Neural cell (in vitro differentiated cells): ENCODE measurements around the gene PTH1R.

Experiments
- MXI1 ChIP-seq: fragments of 450-650 bp; conservative IDR thresholded peaks from 2 replicates; pipeline ENCODE4 v1.6.1; 2014; ENCODE audit warnings: antibody characterized with exemption, mild to moderate bottlenecking; ENCODE audit not compliant: poor library complexity, severe bottlenecking
- TAF1 ChIP-seq: IDR thresholded peaks from 2 replicates; pipeline ENCODE4 v1.6.1; 2012; ENCODE audit warnings: low read depth
- TF ChIP-seq, protein P1 (sequence below): fragments of 450-650 bp; IDR thresholded peaks from 2 replicates; pipeline ENCODE4 v1.5.1; 2014; ENCODE audit warnings: antibody characterized with exemption, mild to moderate bottlenecking, moderate library complexity; ENCODE audit not compliant: poor library complexity, severe bottlenecking

- TF ChIP-seq, protein P1, sequence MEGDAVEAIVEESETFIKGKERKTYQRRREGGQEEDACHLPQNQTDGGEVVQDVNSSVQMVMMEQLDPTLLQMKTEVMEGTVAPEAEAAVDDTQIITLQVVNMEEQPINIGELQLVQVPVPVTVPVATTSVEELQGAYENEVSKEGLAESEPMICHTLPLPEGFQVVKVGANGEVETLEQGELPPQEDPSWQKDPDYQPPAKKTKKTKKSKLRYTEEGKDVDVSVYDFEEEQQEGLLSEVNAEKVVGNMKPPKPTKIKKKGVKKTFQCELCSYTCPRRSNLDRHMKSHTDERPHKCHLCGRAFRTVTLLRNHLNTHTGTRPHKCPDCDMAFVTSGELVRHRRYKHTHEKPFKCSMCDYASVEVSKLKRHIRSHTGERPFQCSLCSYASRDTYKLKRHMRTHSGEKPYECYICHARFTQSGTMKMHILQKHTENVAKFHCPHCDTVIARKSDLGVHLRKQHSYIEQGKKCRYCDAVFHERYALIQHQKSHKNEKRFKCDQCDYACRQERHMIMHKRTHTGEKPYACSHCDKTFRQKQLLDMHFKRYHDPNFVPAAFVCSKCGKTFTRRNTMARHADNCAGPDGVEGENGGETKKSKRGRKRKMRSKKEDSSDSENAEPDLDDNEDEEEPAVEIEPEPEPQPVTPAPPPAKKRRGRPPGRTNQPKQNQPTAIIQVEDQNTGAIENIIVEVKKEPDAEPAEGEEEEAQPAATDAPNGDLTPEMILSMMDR: no peak
- TF ChIP-seq MXI1 (no peak), TAF1 (no peak)
Observed at GRCh38 chr3:46867550-46867898, 10.0 kb upstream of the PTH1R start.
